GM12873 (cell line): ENCODE measurements around the gene PRPF6.

Experiments used
- CTCF ChIP-seq: IDR thresholded peaks from 2 replicates; pipeline ENCODE4 v1.5.1; 2012; ENCODE audit warnings: low read depth, mild to moderate bottlenecking, moderate library complexity, low read length, control low read depth; ENCODE audit not compliant: insufficient read depth; ENCODE audit errors: missing control alignments

PRPF6 gene

GRCh38 chr20:63939061-63939935 lies 41.6 kb upstream of the PRPF6 start:
- no peak for TF ChIP-seq CTCF

- TF ChIP-seq CTCF = no peak
Measured at GRCh38 chr20:63940071-63940471, 40.9 kb upstream of the PRPF6 start.

GRCh38 chr20:63940472-63941266 lies 40.3 kb upstream of the PRPF6 start:
- no peak for TF ChIP-seq CTCF

DNA sequence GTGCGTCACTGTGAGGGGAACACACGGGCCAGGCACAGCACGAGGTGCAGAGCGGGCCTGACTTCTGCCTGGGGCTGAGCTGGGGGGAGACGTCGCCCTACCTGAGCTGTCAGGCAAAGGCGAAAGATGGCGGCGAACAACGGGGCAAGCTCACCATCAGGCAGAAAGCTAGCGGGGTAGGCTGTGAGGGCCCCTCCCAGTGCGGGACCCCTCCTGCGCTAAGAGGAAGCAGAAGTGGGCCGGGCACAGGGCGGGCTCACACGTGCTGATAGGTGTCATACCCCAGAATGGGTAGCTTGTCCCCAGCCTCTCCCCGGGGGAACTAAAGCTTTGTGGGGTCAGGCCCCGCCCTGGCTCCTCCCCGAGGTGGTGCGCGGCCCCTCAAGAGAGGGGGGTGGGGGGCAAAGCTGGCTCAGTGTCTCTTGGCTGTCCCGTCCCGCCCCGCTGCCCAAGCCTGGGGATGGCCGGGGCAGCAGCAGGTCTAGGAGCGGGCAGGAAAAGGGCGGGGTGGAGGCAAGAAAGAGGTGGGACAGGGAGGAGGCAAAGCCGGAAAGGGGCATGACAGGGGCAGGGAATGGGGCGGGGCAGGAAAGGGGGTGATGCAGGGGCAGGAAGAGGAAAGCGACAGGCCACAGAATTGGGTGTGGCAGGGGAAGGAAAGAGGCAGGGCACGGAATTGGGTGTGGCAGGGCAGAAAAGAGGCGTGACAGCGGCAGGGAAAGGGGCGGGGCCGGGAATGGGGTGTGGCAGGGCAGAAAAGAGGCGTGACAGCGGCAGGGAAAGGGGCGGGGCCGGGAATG lies 39.5 kb upstream of the PRPF6 start:
- TF ChIP-seq CTCF = no peak

DNA sequence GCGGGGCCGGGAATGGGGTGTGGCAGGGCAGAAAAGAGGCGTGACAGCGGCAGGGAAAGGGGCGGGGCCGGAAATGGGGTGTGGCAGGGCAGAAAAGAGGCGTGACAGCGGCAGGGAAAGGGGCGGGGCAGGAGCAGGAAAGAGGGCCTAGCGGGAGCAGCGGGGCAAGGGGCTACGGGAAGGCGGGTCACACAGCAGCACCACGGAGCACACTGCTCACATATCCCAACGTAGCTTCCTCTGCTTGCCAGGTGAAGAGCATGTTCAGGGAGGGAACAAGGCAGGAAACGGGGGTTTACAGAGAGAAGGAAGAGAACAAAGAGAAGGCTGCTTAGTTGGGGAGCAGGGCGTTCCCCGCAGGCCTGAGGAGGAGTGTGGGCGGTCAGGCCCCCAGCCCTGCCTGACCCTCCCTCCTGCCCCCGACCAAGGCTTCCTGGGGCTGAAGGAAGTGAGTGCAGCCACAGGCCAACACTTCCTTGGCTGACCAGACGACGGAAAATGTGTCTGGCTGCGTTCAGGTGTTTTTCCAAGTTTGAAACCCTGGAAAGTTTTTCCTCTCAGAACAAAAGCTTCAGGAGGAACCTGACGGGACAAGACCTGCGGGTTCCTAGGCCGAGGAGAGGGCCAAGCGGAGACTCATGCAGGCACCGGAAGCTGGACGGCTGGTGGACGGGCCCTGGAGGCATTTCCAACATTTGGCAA lies 38.5 kb upstream of the PRPF6 start:
- TF ChIP-seq CTCF = no peak

GRCh38 chr20:63942969-63943807 lies 37.7 kb upstream of the PRPF6 start:
- TF ChIP-seq CTCF = no peak
